ENCODE measurements around the gene COL4A1.

DNA sequence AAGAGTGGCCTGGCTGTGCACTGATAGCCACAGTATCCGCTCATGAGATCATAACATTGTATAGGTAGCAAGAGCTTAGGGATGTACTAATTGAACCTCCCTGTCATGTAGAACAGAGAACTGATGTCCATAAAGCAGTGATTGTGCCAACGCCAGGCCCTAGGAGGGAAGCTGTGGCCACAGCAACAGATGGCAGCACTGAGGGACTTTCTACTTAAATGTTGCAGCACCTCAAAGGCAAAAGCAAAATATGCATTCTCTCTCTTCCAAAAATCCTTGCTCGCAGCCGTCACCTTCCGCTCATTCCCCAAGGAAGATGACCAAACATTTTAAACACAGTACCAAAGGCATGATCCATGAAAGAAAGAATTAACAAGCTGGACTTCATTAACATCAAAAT lies 32.3 kb downstream of the COL4A1 start:
- TF ChIP-seq, protein P1, sequence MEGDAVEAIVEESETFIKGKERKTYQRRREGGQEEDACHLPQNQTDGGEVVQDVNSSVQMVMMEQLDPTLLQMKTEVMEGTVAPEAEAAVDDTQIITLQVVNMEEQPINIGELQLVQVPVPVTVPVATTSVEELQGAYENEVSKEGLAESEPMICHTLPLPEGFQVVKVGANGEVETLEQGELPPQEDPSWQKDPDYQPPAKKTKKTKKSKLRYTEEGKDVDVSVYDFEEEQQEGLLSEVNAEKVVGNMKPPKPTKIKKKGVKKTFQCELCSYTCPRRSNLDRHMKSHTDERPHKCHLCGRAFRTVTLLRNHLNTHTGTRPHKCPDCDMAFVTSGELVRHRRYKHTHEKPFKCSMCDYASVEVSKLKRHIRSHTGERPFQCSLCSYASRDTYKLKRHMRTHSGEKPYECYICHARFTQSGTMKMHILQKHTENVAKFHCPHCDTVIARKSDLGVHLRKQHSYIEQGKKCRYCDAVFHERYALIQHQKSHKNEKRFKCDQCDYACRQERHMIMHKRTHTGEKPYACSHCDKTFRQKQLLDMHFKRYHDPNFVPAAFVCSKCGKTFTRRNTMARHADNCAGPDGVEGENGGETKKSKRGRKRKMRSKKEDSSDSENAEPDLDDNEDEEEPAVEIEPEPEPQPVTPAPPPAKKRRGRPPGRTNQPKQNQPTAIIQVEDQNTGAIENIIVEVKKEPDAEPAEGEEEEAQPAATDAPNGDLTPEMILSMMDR (optimal IDR thresholded peaks at IDR 0.05 in 1 of 3, IDR thresholded peaks at IDR 0.05 in 1 of 3, conservative IDR thresholded peaks at IDR 0.05 in 1 of 3; ENCODE audit: extremely low read depth in 1 of 3, insufficient read depth in 2 of 3, low read length in 3 of 3), result peak in 2 of 3 experiments; percentile 22 to 46
- no peak for TF ChIP-seq EZH2 (IDR thresholded peaks at IDR 0.05; ENCODE audit: low read length)

All from keratinocyte (primary cell).